ENCODE measurements around the gene ZRANB2. TPM values are rescaled to one million over a fixed set of nuclear protein-coding genes. Genes with fewer than 3 reads are reported as not detected.

The ZRANB2 gene
- total RNA-seq, 1 donor = 49.3 TPM

- TF ChIP-seq CTCF (IDR thresholded peaks at IDR 0.05; ENCODE audit: insufficient read depth, low read length) = no peak
- DNase-seq (ENCODE audit: low read depth) = no peak
- no peak overlapping the region for H3K4me3 ChIP-seq (ENCODE audit: low read depth, low read length)
Measured at GRCh38 chr1:71053146-71053545, 27.7 kb downstream of the ZRANB2 start.

GRCh38 chr1:71049951-71050598 lies 30.8 kb downstream of the ZRANB2 start:
- H3K4me3 ChIP-seq (ENCODE audit: low read depth, low read length) = no peak overlapping the region
- TF ChIP-seq CTCF (IDR thresholded peaks at IDR 0.05; ENCODE audit: insufficient read depth, low read length) = peak; percentile 77
- DNase-seq (ENCODE audit: low read depth) = peak; percentile 87

- TF ChIP-seq CTCF (IDR thresholded peaks at IDR 0.05; ENCODE audit: insufficient read depth, low read length) = no peak
- DNase-seq (ENCODE audit: low read depth) = no peak
- H3K4me3 ChIP-seq (ENCODE audit: low read depth, low read length) = peak within 1 kb of the TSS; percentile 60
Measured at GRCh38 chr1:71047635-71048607, 32.9 kb downstream of the ZRANB2 start, which contains the start of gene PTGER3. Gene PTGER3 (minus strand): TSS chr1:71047816. CDS start chr1:71047577, 239 bp downstream.

GRCh38 chr1:71046891-71047634 lies 33.8 kb downstream of the ZRANB2 start:
- no peak for DNase-seq (ENCODE audit: low read depth)
- no peak for TF ChIP-seq CTCF (IDR thresholded peaks at IDR 0.05; ENCODE audit: insufficient read depth, low read length)
- peak overlapping the region; percentile 60 for H3K4me3 ChIP-seq (ENCODE audit: low read depth, low read length)

- H3K4me3 ChIP-seq (ENCODE audit: low read depth, low read length) = no peak overlapping the region
- DNase-seq (ENCODE audit: low read depth) = no peak
- TF ChIP-seq CTCF (IDR thresholded peaks at IDR 0.05; ENCODE audit: insufficient read depth, low read length) = no peak
Measured at GRCh38 chr1:71045463-71046028, 35.3 kb downstream of the ZRANB2 start.

- no peak for TF ChIP-seq CTCF (IDR thresholded peaks at IDR 0.05; ENCODE audit: insufficient read depth, low read length)
- no peak overlapping the region for H3K4me3 ChIP-seq (ENCODE audit: low read depth, low read length)
- no peak for DNase-seq (ENCODE audit: low read depth)
Measured at GRCh38 chr1:71044833-71045232, 36.0 kb downstream of the ZRANB2 start.

Data from fibroblast of the aortic adventitia (primary cell).